ENCODE results near the gene TBC1D4. TPM values are rescaled to one million over a fixed set of nuclear protein-coding genes. Genes with fewer than 3 reads are reported as not detected.

Gene TBC1D4
- total and polyA plus RNA-seq, 9 of the 15 experiments (the other 6 are each of a cell fraction or from before 2014, with no cell fraction given): 2.8 to 12.3 (median 7.0) TPM

- peak; percentile 40; the same call in 1 of the 2 replicates for TF ChIP-seq CREM (IDR thresholded peaks at IDR 0.05; ENCODE audit: low read depth)
- no peak for TF ChIP-seq CHD1 (IDR thresholded peaks at IDR 0.05; ENCODE audit: low read length)
- TF ChIP-seq ZNF311 (CRISPR knock-in tag; IDR thresholded peaks at IDR 0.05): 0 out of 2 replicates have a peak, but pooled peaks have one; percentile 26
- no peak for TF ChIP-seq RBM22 (IDR thresholded peaks at IDR 0.05; ENCODE audit: low read depth, low read length, poor library complexity, severe bottlenecking)
- TF ChIP-seq, protein P1, sequence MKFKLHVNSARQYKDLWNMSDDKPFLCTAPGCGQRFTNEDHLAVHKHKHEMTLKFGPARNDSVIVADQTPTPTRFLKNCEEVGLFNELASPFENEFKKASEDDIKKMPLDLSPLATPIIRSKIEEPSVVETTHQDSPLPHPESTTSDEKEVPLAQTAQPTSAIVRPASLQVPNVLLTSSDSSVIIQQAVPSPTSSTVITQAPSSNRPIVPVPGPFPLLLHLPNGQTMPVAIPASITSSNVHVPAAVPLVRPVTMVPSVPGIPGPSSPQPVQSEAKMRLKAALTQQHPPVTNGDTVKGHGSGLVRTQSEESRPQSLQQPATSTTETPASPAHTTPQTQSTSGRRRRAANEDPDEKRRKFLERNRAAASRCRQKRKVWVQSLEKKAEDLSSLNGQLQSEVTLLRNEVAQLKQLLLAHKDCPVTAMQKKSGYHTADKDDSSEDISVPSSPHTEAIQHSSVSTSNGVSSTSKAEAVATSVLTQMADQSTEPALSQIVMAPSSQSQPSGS (CRISPR knock-in tag; IDR thresholded peaks at IDR 0.05): no peak
- TF ChIP-seq, protein P2, sequence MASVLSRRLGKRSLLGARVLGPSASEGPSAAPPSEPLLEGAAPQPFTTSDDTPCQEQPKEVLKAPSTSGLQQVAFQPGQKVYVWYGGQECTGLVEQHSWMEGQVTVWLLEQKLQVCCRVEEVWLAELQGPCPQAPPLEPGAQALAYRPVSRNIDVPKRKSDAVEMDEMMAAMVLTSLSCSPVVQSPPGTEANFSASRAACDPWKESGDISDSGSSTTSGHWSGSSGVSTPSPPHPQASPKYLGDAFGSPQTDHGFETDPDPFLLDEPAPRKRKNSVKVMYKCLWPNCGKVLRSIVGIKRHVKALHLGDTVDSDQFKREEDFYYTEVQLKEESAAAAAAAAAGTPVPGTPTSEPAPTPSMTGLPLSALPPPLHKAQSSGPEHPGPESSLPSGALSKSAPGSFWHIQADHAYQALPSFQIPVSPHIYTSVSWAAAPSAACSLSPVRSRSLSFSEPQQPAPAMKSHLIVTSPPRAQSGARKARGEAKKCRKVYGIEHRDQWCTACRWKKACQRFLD (CRISPR knock-in tag; IDR thresholded peaks at IDR 0.05): no peak
- no peak for TF ChIP-seq KLF1 (tag; IDR thresholded peaks at IDR 0.05)
- no peak for TF ChIP-seq MED1 (CRISPR knock-in tag; IDR thresholded peaks at IDR 0.05; ENCODE audit: borderline replicate concordance)
- no peak for TF ChIP-seq NEUROD1 (IDR thresholded peaks at IDR 0.05; ENCODE audit: borderline replicate concordance, low read depth, low read length, partially characterized antibody)
- TF ChIP-seq ZNF133 (CRISPR knock-in tag; IDR thresholded peaks at IDR 0.05): no peak
- peak; percentile 79; the same call in 1 of the 2 replicates for TF ChIP-seq PML (IDR thresholded peaks at IDR 0.05; ENCODE audit: low read length)
- TF ChIP-seq ZNF24 (IDR thresholded peaks at IDR 0.05): peak; percentile 81
- TF ChIP-seq, protein P3, sequence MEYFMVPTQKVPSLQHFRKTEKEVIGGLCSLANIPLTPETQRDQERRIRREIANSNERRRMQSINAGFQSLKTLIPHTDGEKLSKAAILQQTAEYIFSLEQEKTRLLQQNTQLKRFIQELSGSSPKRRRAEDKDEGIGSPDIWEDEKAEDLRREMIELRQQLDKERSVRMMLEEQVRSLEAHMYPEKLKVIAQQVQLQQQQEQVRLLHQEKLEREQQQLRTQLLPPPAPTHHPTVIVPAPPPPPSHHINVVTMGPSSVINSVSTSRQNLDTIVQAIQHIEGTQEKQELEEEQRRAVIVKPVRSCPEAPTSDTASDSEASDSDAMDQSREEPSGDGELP (CRISPR knock-in tag; IDR thresholded peaks at IDR 0.05; ENCODE audit: borderline replicate concordance): 0 out of 2 replicates have a peak, but pooled peaks have one; percentile 27
- TF ChIP-seq SAP30 (IDR thresholded peaks at IDR 0.05; ENCODE audit: borderline replicate concordance, insufficient read depth, low read depth, low read length, poor library complexity, severe bottlenecking): no peak
- no peak for TF ChIP-seq ZBTB1 (CRISPR knock-in tag; IDR thresholded peaks at IDR 0.05; ENCODE audit: borderline replicate concordance, low read depth)
- 0 out of 2 replicates have a peak, but pooled peaks have one; percentile 30 for TF ChIP-seq ELF4 (CRISPR knock-in tag; IDR thresholded peaks at IDR 0.05)
- TF ChIP-seq NFIC (IDR thresholded peaks at IDR 0.05): peak; percentile 76
- no peak for TF ChIP-seq ATF1 (CRISPR knock-in tag; IDR thresholded peaks at IDR 0.05)
- TF ChIP-seq ATF1 (tag; IDR thresholded peaks at IDR 0.05): peak; percentile 43; the same call in 1 of the 2 replicates
- TF ChIP-seq, protein P4, sequence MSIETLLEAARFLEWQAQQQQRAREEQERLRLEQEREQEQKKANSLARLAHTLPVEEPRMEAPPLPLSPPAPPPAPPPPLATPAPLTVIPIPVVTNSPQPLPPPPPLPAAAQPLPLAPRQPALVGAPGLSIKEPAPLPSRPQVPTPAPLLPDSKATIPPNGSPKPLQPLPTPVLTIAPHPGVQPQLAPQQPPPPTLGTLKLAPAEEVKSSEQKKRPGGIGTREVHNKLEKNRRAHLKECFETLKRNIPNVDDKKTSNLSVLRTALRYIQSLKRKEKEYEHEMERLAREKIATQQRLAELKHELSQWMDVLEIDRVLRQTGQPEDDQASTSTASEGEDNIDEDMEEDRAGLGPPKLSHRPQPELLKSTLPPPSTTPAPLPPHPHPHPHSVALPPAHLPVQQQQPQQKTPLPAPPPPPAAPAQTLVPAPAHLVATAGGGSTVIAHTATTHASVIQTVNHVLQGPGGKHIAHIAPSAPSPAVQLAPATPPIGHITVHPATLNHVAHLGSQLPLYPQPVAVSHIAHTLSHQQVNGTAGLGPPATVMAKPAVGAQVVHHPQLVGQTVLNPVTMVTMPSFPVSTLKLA (conservative IDR thresholded peaks at IDR 0.05): peak; percentile 66 to 82
- peak; percentile 44; the same call in 1 of the 2 replicates for TF ChIP-seq ELF1 (tag; IDR thresholded peaks at IDR 0.05)
- TF ChIP-seq HNRNPK (IDR thresholded peaks at IDR 0.05; ENCODE audit: low read depth, low read length, poor library complexity, severe bottlenecking): no peak
Observed at GRCh38 chr13:75326173-75327134, 155.5 kb downstream of the TBC1D4 start (continued).

Data from K562 (cell line).